ENCODE data around the gene NCKAP1.
"Not testable (repeated sequence)": the region's sequence is repeated elsewhere in the genome, so short reads cannot be mapped to it uniquely, and the experiment has no call there.

Gene NCKAP1

DNA sequence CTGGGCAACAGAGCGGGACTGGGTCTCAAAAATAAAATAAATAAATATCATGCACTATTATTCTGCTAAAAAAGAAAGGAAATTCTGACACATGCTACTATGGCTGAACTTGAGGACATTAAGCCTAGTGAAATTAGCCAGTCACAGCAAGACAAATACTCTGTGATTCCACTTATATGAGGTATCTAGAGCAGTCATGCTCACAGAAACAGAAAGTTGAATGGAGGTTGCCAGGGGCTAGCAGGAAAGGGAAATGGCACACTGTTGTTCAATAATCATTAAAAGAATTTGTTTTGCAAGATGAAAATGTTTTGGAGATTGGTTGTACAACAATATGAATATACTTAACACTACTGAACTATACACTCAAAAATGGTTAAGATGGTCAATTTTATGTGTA, 60.8 kb downstream of the NCKAP1 start:
- TF ChIP-seq, protein P1, sequence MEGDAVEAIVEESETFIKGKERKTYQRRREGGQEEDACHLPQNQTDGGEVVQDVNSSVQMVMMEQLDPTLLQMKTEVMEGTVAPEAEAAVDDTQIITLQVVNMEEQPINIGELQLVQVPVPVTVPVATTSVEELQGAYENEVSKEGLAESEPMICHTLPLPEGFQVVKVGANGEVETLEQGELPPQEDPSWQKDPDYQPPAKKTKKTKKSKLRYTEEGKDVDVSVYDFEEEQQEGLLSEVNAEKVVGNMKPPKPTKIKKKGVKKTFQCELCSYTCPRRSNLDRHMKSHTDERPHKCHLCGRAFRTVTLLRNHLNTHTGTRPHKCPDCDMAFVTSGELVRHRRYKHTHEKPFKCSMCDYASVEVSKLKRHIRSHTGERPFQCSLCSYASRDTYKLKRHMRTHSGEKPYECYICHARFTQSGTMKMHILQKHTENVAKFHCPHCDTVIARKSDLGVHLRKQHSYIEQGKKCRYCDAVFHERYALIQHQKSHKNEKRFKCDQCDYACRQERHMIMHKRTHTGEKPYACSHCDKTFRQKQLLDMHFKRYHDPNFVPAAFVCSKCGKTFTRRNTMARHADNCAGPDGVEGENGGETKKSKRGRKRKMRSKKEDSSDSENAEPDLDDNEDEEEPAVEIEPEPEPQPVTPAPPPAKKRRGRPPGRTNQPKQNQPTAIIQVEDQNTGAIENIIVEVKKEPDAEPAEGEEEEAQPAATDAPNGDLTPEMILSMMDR (IDR thresholded peaks at IDR 0.05; ENCODE audit: control insufficient read depth, extremely low read depth, insufficient read depth), result no peak
- no peak overlapping the region for H3K4me3 ChIP-seq (ENCODE audit: low read depth, low read length)
- no peak for DNase-seq (ENCODE audit: low read depth)

DNA sequence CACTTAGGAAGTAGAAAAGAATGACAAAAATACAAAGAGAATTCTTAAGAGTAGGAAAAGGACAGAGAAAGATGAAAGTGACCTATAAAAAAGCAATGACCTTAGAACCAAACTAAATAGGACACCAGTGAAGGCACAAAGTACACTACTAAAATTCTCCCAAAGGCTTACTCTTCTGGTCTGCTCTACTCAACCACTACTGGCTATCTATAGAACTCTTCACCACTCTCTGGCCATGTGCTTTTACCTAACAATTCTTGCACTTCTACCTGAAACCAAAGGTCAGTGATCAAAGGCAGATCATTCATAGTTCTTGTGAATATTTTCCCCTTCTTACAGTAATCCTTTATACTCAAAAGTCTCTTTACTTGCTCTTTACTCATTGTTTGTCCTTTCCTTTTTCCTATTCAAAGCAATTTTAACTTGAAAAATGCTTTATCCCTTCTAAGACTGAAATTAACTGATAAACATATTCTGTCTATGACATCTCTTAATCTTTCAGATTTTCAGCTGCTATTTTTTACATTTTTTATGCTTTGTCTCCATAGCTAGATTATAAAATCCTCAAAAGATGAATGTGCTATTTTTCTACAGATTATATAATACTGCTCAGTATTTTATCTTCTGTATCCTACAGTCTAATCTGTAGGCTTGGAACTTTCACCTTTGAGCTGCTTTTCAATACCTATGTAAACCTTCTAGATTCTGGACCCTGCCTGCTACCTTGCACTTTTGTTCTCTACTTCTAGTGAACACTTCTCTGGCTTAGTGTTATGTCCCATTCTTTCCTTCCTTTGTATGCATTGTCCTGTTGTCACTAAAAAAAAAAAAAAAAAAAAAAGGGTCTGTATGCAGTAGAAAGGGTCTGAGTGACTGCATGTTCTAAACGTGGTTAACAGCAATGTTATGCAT, 64.6 kb downstream of the NCKAP1 start:
- TF ChIP-seq, protein P1 (IDR thresholded peaks at IDR 0.05; ENCODE audit: control insufficient read depth, extremely low read depth, insufficient read depth), result no peak
- H3K4me3 ChIP-seq (ENCODE audit: low read depth, low read length), result no peak overlapping the region
- DNase-seq (ENCODE audit: low read depth), result no peak

DNA sequence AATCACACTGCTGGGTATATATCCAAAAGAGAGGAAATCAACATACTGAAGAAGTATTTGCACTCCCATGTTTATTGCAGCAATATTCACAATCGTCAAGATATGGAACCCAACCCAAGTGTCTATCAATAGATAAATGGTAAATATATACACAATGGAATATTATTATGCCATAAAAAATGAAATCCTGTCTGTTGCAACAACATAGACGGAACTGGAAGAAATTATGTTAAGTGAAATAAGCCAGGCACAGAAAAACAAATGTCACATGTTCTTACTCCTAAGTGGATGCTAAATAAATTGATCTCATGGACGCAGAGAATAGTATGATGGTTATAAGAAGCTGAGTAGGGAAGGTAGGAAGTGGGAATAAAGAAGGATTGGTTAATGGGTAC, 65.7 kb downstream of the NCKAP1 start:
- TF ChIP-seq, protein P1 (IDR thresholded peaks at IDR 0.05; ENCODE audit: control insufficient read depth, extremely low read depth, insufficient read depth), result no peak
- no peak overlapping the region for H3K4me3 ChIP-seq (ENCODE audit: low read depth, low read length)
- DNase-seq (ENCODE audit: low read depth), result no peak

DNA sequence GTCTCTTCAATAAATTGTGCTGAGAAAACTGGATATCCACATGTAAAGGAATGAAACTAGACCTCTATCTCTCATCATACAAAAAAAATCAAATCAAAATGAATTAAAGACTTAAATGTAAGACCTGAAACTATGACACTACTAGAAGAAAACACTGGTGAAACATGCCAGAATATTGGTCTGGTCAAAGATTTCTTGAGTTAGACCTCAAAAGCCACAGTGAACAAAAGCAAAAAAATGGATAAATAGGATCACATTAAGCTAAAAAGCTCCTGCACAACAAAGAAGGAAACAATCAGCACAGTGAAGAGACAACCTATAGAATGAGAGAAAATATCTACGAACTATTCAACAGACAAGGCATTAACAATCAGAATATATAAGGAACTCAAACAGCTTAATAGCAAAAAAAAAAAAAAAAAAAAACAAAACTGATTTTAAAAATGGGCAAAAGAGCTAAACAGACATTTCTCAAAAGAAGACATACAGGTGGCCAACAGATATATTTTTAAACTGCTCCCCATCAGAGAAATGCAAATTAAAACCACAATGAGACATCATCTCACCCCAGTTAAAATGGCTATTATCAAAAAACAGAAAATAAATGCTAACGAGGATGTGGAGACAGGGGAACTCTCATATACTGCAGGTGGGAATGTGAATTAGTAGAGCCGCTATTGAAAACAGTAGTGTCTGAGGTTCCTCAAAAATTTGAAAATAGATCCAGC, 66.3 kb downstream of the NCKAP1 start:
- DNase-seq (ENCODE audit: low read depth), result no peak
- TF ChIP-seq, protein P1 (IDR thresholded peaks at IDR 0.05; ENCODE audit: control insufficient read depth, extremely low read depth, insufficient read depth), result no peak
- H3K4me3 ChIP-seq (ENCODE audit: low read depth, low read length), result no peak overlapping the region

DNA sequence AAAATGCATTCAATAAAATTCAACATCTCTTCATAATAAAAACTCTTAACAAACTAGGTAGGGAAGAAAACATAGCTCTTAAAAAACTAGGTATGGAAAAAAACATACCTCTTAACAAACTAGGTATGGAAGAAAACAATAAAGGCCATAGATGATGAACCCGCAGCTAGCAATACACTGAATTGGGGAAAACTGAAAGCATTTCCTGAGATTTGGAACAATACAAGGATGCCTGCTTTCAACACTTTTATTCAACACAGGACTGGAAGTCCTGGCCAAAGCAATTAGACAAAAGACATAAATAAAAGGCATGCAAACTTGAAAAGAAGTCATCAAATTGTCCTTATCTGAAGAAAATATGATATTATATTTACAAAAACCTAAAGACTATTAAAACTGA, 67.8 kb downstream of the NCKAP1 start:
- DNase-seq (ENCODE audit: low read depth), result no peak
- H3K4me3 ChIP-seq (ENCODE audit: low read depth, low read length), result no peak overlapping the region
- TF ChIP-seq, protein P1 (IDR thresholded peaks at IDR 0.05; ENCODE audit: control insufficient read depth, extremely low read depth, insufficient read depth), result no peak

DNA sequence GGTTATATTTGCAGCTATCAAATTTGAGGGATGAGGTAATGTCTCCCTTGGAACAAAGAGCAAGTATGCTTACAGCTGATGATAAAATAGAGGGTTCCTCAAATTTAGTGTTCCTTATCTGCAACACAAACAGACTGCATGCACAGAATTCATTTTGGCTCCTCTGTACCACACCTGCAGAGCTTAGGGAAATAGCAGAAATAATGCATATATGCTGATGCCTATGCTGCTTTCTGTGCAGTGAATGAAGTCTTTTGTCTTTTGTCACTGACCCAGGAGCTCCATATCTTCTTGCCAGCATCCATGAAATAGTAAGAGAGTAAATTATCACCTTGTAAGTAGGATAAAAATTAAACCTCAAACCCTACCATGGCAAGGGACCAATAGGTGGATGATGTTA, 69.8 kb downstream of the NCKAP1 start:
- TF ChIP-seq, protein P1 (IDR thresholded peaks at IDR 0.05; ENCODE audit: control insufficient read depth, extremely low read depth, insufficient read depth), result no peak
- no peak overlapping the region for H3K4me3 ChIP-seq (ENCODE audit: low read depth, low read length)
- no peak for DNase-seq (ENCODE audit: low read depth)

DNA sequence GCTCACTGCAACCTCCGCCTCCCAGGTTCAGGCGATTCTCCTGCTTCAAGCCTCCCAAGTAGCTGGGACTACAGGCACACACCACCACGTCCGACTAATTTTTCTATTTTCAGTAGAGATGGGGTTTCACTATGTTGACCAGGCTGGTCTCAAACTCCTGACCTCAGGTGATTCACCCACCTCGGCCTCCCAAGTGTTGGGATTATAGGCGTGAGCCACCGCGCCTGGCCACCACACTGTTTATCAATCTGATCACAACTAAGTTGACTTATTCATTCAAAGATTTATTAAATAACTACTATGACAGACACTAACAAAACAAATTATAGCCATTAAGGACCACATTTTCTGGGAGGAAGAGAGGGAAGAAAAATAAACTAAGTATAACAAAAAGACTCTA, 71.9 kb downstream of the NCKAP1 start:
- H3K4me3 ChIP-seq (ENCODE audit: low read depth, low read length); DNase-seq (ENCODE audit: low read depth): not testable (repeated sequence)
